HepG2 (cell line): ENCODE measurements around the gene HEY2. TPM values are rescaled to one million over a fixed set of nuclear protein-coding genes. Genes with fewer than 3 reads are reported as not detected.

Source experiments
- ARID2 ChIP-seq: sonication (generic); formaldehyde crosslinking; IDR thresholded peaks from 2 replicates; pipeline ENCODE4 v1.8.1; 2022; ENCODE audit warnings: mild to moderate bottlenecking, missing genetic modification reagents, borderline replicate concordance
- ARNT2 ChIP-seq: sonication (generic); formaldehyde crosslinking; IDR thresholded peaks from 2 replicates; pipeline ENCODE4 v1.8.0; 2022; ENCODE audit warnings: mild to moderate bottlenecking, low read depth, missing genetic modification reagents, moderate library complexity
- CCDC6 ChIP-seq: sonication (generic); formaldehyde crosslinking; IDR thresholded peaks from 2 replicates; pipeline ENCODE4 v1.8.1; 2022; ENCODE audit warnings: mild to moderate bottlenecking, missing genetic modification reagents, moderate library complexity
- HDAC1 ChIP-seq: sonication (generic); formaldehyde crosslinking; IDR thresholded peaks from 2 replicates; pipeline ENCODE4 v1.5.1; 2020; ENCODE audit warnings: mild to moderate bottlenecking, missing genetic modification reagents
- HMG20A ChIP-seq: IDR thresholded peaks from 2 replicates; pipeline ENCODE4 v1.6.1; 2016; ENCODE audit warnings: borderline replicate concordance
- HNF4G ChIP-seq, 2 experiments: sonication (generic) in 1 of 2; formaldehyde crosslinking in 1 of 2; IDR thresholded peaks; 2 replicates each; pipeline versions ENCODE4 v1.4.0 to v1.6.1; 2011 to 2020; ENCODE audit warnings: borderline replicate concordance in 2 of 2, low read depth in 2 of 2, mild to moderate bottlenecking in 2 of 2, low read length in 1 of 2, missing genetic modification reagents in 1 of 2, moderate library complexity in 1 of 2
- HOXA7 ChIP-seq: sonication (generic); formaldehyde crosslinking; IDR thresholded peaks from 2 replicates; pipeline ENCODE4 v1.8.1; 2022; ENCODE audit warnings: mild to moderate bottlenecking, missing genetic modification reagents, moderate library complexity
- KAT7 ChIP-seq: IDR thresholded peaks from 2 replicates; pipeline ENCODE4 v1.6.1; 2018; ENCODE audit warnings: borderline replicate concordance, missing compliant biosample characterization
- MYNN ChIP-seq: sonication (generic); formaldehyde crosslinking; IDR thresholded peaks from 2 replicates; pipeline ENCODE4 v1.4.0; 2020; ENCODE audit warnings: mild to moderate bottlenecking, low read depth, missing genetic modification reagents
- RBM39 ChIP-seq: fragments of 200-400 bp; formaldehyde crosslinking; IDR thresholded peaks from one replicate; pipeline ENCODE4 v1.6.1; 2018; ENCODE audit warnings: antibody characterized with exemption, mild to moderate bottlenecking, low read depth, low read length; ENCODE audit not compliant: poor library complexity, severe bottlenecking
- SIX4 ChIP-seq: sonication (generic); formaldehyde crosslinking; IDR thresholded peaks from 2 replicates; pipeline ENCODE4 v1.4.0; 2020; ENCODE audit warnings: missing genetic modification reagents
- SNAPC4 ChIP-seq: sonication (generic); formaldehyde crosslinking; IDR thresholded peaks from 2 replicates; pipeline ENCODE4 v1.4.0; 2020; ENCODE audit warnings: mild to moderate bottlenecking, missing genetic modification reagents
- SOX5 ChIP-seq: IDR thresholded peaks from 2 replicates; pipeline ENCODE4 v1.6.1; 2016; ENCODE audit warnings: borderline replicate concordance
- TEAD3 ChIP-seq: optimal IDR thresholded peaks from 2 replicates; pipeline ENCODE3; 2016; ENCODE audit warnings: borderline replicate concordance
- ZBTB26 ChIP-seq: IDR thresholded peaks from 2 replicates; pipeline ENCODE4 v1.6.1; 2016; ENCODE audit warnings: missing compliant biosample characterization, missing genetic modification reagents, borderline replicate concordance
- ZFY ChIP-seq: sonication (generic); formaldehyde crosslinking; IDR thresholded peaks from 2 replicates; pipeline ENCODE4 v1.4.0; 2020; ENCODE audit warnings: missing genetic modification reagents
- ZNF224 ChIP-seq: sonication (generic); formaldehyde crosslinking; IDR thresholded peaks from 2 replicates; pipeline ENCODE4 v1.5.0; 2020; ENCODE audit warnings: mild to moderate bottlenecking, missing genetic modification reagents
- ZNF260 ChIP-seq: sonication (generic); formaldehyde crosslinking; IDR thresholded peaks from 2 replicates; pipeline ENCODE4 v1.4.0; 2020; ENCODE audit warnings: missing genetic modification reagents, low read depth, mild to moderate bottlenecking, borderline replicate concordance
- ZNF331 ChIP-seq: sonication (generic); formaldehyde crosslinking; IDR thresholded peaks from 2 replicates; pipeline ENCODE4 v1.4.0; 2020; ENCODE audit warnings: missing genetic modification reagents
- ZNF530 ChIP-seq: sonication (generic); formaldehyde crosslinking; IDR thresholded peaks from 2 replicates; pipeline ENCODE4 v1.5.0; 2020; ENCODE audit warnings: low read depth, mild to moderate bottlenecking, missing genetic modification reagents
- ZNF543 ChIP-seq: sonication (generic); formaldehyde crosslinking; IDR thresholded peaks from 2 replicates; pipeline ENCODE4 v1.4.0; 2020; ENCODE audit warnings: mild to moderate bottlenecking, missing genetic modification reagents
- ZNF713 ChIP-seq: sonication (generic); formaldehyde crosslinking; IDR thresholded peaks from 2 replicates; pipeline ENCODE4 v1.4.0; 2020; ENCODE audit warnings: mild to moderate bottlenecking, missing genetic modification reagents
- ZSCAN12 ChIP-seq: sonication (generic); formaldehyde crosslinking; IDR thresholded peaks from 2 replicates; pipeline ENCODE4 v1.9.0; 2021; ENCODE audit warnings: mild to moderate bottlenecking, missing genetic modification reagents
- polyA plus RNA-seq, 8 experiments: library from polyadenylated mRNA; depleted of rRNA in 3 of 8; stranded (reverse) in 7 of 8; unstranded in 1 of 8; fragments of >200 nt; fragmentation: Illumina TruSeq in 4 of 8; extraction: Trizol in 4 of 8; gene quantifications; 2 replicates each; pipeline versions ENCODE4 v1.2.1 to v1.2.3, GENCODE V29; 2011 to 2016; ENCODE audit warnings: low read depth in 4 of 8, missing spikeins in 1 of 8, mixed read lengths in 1 of 8; ENCODE audit not compliant: insufficient read depth in 1 of 8
- total RNA-seq, 5 experiments: library from RNA; depleted of rRNA; stranded (reverse); fragments of >200 nt; fragmentation: Illumina TruSeq; extraction: Trizol; gene quantifications; 2 replicates each; pipeline ENCODE4 v1.2.3, GENCODE V29; 2016; ENCODE audit warnings: low read depth in 1 of 5
- TF ChIP-seq, protein P1 (sequence below): sonication (generic); formaldehyde crosslinking; IDR thresholded peaks from 2 replicates; pipeline ENCODE4 v1.5.0; 2020; ENCODE audit warnings: missing genetic modification reagents

The HEY2 gene
- total and polyA plus RNA-seq, 2 of the 13 experiments (the other 11 are each of a cell fraction or from before 2014, with no cell fraction given): 0.04 TPM

- TF ChIP-seq ZNF530 (CRISPR knock-in tag) (no peak), ARID2 (CRISPR knock-in tag) (0 out of 2 replicates have a peak, but pooled peaks have one; percentile 83), RBM39 (no peak), ARNT2 (no peak), SOX5 (CRISPR knock-in tag) (no peak), HMG20A (CRISPR knock-in tag) (no peak; the same call in 1 of the 2 replicates), ZNF260 (CRISPR knock-in tag) (no peak), TEAD3 (CRISPR knock-in tag) (no peak), HNF4G (IDR thresholded peaks at IDR 0.05; ENCODE audit: borderline replicate concordance, low read depth, low read length) (no peak), HNF4G (CRISPR knock-in tag; IDR thresholded peaks at IDR 0.05; ENCODE audit: borderline replicate concordance, low read depth) (no peak), ZNF331 (CRISPR knock-in tag) (peak; percentile 61), ZFY (CRISPR knock-in tag) (peak; percentile 58), ZSCAN12 (no peak), KAT7 (CRISPR knock-in tag) (peak; percentile 28; the same call in 1 of the 2 replicates), ZNF713 (CRISPR knock-in tag) (no peak), ZNF224 (CRISPR knock-in tag) (peak; percentile 87; the same call in 1 of the 2 replicates), ZNF543 (CRISPR knock-in tag) (peak; percentile 46; the same call in 1 of the 2 replicates), SNAPC4 (CRISPR knock-in tag) (no peak), SIX4 (no peak), HDAC1 (peak; percentile 82), CCDC6 (CRISPR knock-in tag) (peak; percentile 83; the same call in 1 of the 2 replicates), MYNN (CRISPR knock-in tag) (no peak; the same call in 1 of the 2 replicates), ZBTB26 (CRISPR knock-in tag) (no peak), HOXA7 (no peak)
- TF ChIP-seq, protein P1, sequence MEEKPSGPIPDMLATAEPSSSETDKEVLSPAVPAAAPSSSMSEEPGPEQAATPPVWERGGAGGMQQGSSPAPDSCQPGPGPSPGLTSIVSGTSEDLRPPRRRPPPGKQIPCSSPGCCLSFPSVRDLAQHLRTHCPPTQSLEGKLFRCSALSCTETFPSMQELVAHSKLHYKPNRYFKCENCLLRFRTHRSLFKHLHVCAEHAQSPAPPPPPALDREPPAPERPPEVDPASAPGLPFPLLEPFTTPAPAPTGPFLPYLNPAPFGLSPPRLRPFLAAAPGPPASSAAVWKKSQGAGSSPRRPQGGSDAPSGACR (CRISPR knock-in tag): no peak
Observed at GRCh38 chr6:125780540-125781313, 31.3 kb downstream of the HEY2 start (continued).
